ENCODE measurements around the gene FUOM. TPM values are rescaled to one million over a fixed set of nuclear protein-coding genes. Genes with fewer than 3 reads are reported as not detected.

FUOM gene
- total RNA-seq, 2 donors from 2014 or later = 12.5 to 16.1 TPM

DNA sequence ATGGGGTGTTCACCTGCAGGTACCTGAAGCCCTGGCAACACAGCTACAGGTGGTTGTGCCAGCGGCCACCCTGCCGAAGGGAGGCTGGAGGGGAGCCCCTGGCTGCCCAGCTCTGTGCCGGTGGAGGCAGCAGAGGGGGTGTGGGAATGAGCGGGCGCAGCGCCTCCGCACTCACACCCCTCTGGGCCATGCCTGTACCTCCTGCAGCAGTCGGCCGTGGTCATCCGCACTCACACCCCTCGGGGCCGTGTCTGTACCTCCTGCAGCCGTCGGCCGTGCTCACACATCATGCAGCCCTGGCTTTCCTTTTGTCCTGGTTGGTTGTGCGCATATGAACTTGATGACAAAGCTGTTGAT lies 47.4 kb downstream of the FUOM start:
- Histone ChIP-seq H3K27me3 (no peaks in the 10 kb centered on the region), H3K27ac (no peak overlapping the region), H3K4me3 (no peak overlapping the region), H3K36me3 (replicated peaks in 1 of 2; ENCODE audit: insufficient read depth in 1 of 2, low read depth in 2 of 2) (no peaks in the 10 kb centered on the region), H3K9me3 (no peaks in the 10 kb centered on the region), H3K4me1 (peaks cover 28% of the 10 kb centered on the region)
- no peak for DNase-seq
- TF ChIP-seq POLR2A (IDR thresholded peaks at IDR 0.05) (no peak), CTCF (IDR thresholded peaks at IDR 0.05) (no peak)
- ATAC-seq = no peak
- 93% methylated on average over 15 of the region's 16 CpGs; no CpG with 5 or more reads in 1 of the 2 donors for WGBS, 2 donors
- intact Hi-C loops (cut with DNase I) = no loop called here

DNA sequence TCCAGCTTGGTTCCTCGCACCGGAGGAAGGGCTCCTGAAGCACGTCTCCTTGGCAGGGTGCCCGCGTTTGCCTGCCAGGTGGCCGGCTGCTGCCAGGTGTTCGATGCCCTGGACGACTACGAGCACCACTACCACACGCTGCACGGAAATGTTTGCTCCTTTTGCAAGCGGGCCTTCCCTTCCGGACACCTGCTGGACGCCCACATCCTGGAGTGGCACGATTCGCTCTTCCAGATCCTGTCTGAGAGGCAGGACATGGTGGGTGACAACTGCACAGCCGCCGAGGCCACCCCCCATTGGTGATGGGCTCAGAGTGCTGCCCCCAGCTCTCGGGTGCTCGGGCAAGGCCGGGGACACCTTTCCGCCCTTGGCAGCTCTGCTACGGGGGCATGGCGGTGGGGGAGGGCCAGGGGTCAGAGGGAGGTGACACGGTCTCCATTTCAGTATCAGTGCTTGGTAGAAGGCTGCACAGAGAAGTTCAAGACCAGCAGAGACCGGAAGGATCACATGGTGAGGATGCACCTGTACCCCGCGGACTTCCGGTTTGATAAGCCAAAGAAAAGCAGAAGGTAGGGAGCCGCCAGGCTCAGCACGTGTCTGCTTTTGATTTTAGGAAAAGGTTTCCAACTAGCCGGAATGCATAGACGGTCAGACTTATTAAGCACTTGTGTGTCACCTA lies 48.0 kb downstream of the FUOM start:
- TF ChIP-seq POLR2A (IDR thresholded peaks at IDR 0.05) (no peak), CTCF (IDR thresholded peaks at IDR 0.05) (no peak)
- 57 to 59% methylated on average over 25 to 33 of the region's 33 CpGs for WGBS, 2 donors
- H3K4me3 ChIP-seq = no peak overlapping the region
- H3K27me3 ChIP-seq = no peaks in the 10 kb centered on the region
- H3K4me1 ChIP-seq = peaks cover 30% of the 10 kb centered on the region
- intact Hi-C loops (cut with DNase I) = no loop called here
- DNase-seq = peak; percentile 63 to 76 (median 71)
- H3K36me3 ChIP-seq (replicated peaks in 1 of 2; ENCODE audit: insufficient read depth in 1 of 2, low read depth in 2 of 2) = no peaks in the 10 kb centered on the region
- H3K9me3 ChIP-seq = no peaks in the 10 kb centered on the region
- H3K27ac ChIP-seq = peak overlapping the region; percentile 33 to 99 (median 93)
- no peak for ATAC-seq

DNA sequence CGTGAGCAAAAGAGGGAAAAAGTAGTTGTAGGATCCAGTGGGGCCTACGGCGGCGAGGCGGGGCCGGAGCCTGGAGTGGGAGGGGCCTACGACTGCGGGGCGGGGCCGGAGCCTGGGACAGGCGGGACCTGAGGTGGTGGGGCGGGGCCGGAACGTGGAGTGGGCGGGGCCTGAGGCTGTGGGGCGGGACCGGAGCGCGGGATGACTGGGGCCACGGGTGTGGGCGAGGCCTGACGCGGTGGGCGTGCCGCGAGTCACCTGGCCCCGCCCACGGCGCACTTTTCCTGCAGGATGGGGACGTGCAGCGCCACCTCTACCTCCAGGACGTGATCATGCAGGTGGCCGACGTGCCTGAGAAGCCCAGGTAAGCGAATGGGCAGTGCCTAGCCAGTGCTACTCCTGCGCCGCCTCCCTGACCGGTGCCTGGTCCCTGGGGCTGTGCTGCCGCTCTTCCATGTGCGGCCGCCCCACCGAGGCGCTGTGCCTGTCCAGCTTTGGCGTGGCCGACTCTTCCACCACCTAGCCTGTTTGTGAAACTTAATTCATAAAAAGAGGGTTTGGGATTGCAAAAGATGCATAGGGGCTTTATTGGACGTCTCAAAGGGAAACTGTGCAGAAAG lies 48.6 kb downstream of the FUOM start:
- Histone ChIP-seq H3K4me1 (peaks cover 32% of the 10 kb centered on the region), H3K36me3 (replicated peaks in 1 of 2; ENCODE audit: insufficient read depth in 1 of 2, low read depth in 2 of 2) (no peaks in the 10 kb centered on the region), H3K4me3 (peak overlapping the region; percentile 63 to 79), H3K27ac (peak overlapping the region; percentile 91 to 99 (median 93)), H3K27me3 (no peaks in the 10 kb centered on the region), H3K9me3 (no peaks in the 10 kb centered on the region)
- ATAC-seq (peak; percentile 89), DNase-seq (peak; percentile 95 to 99 (median 96))
- 2 to 15% methylated on average over 8 to 23 of the region's 46 CpGs for WGBS, 2 donors
- TF ChIP-seq CTCF (IDR thresholded peaks at IDR 0.05) (peak in 2 of 7 experiments; percentile 9 to 12), POLR2A (IDR thresholded peaks at IDR 0.05) (peak in 2 of 3 donors; percentile 5 to 17)
- intact Hi-C loops (cut with DNase I) = no loop called here

- Histone ChIP-seq H3K27ac (peak within 1 kb of the TSS; percentile 91 to 99 (median 93)), H3K36me3 (replicated peaks in 1 of 2; ENCODE audit: insufficient read depth in 1 of 2, low read depth in 2 of 2) (no peaks in the 10 kb centered on the region), H3K9me3 (no peaks in the 10 kb centered on the region), H3K27me3 (no peaks in the 10 kb centered on the region), H3K4me3 (peak within 1 kb of the TSS; percentile 63 to 79), H3K4me1 (peaks cover 28% of the 10 kb centered on the region)
- 1% methylated on average over 14 to 78 of the region's 89 CpGs for WGBS, 2 donors
- peak; percentile 78 for ATAC-seq
- TF ChIP-seq CTCF (IDR thresholded peaks at IDR 0.05) (peak in 3 of 7 experiments; percentile 4 to 26 (median 11)), POLR2A (IDR thresholded peaks at IDR 0.05) (peak; percentile 34 to 74 (median 45))
- intact Hi-C loops (cut with DNase I) = no loop called here
- peak; percentile 84 to 88 (median 88) for DNase-seq
Observed at GRCh38 chr10:133308421-133309099, 49.3 kb downstream of the FUOM start, which contains the start of the genes TUBGCP2 and ZNF511. Gene TUBGCP2, minus strand, starts transcription at chr10:133308872. Its CDS starts 5,931 bp downstream, at chr10:133302941. Gene ZNF511, plus strand, starts transcription at chr10:133308914. Its CDS starts 30 bp downstream, at chr10:133308944.

Data from body of pancreas (tissue), 4 donors.